HepG2 (cell line): ENCODE results near the gene CD151. TPM values are rescaled to one million over a fixed set of nuclear protein-coding genes. Genes with fewer than 3 reads are reported as not detected.
A peak's percentile ranks its signal among the peaks of the same experiment; 100 is the strongest.

Experiments
- ATAC-seq: fragments of 200-7000 bp; cut with Tn5 transposase; 3 replicates; pipeline ENCODE4 v1.9.1; 2020; ENCODE audit warnings: mild to moderate bottlenecking, moderate library complexity
- BruUV-seq: library from RNA; stranded (reverse); fragments of 400-500 nt; replicated peaks from 2 replicates; lab custom pipeline; 2021; lab: Mats Ljungman, UMichigan
- CTCF ChIA-PET: fragments of 300-600 bp; formaldehyde crosslinking; extraction: SDS; loops from one replicate; lab custom pipeline; 2021; ENCODE audit warnings: low total read pairs, inconsistent platforms, low intra/inter-chr PET ratio; lab: Yijun Ruan, JAX
- POLR2A ChIA-PET: fragments of 350-600 bp; sonication (Branson Sonifier 250); formaldehyde crosslinking; loops from one replicate; lab custom pipeline; 2020; ENCODE audit warnings: antibody characterized with exemption, inconsistent platforms; lab: Yijun Ruan, JAX
- DNase-seq: peaks from one replicate; pipeline ENCODE4 v3.0.0-alpha.2; 2015; ENCODE audit warnings: low spot score
- FAIRE-seq: peaks from 3 replicates; lab custom pipeline; 2011; peaks lifted over from hg19 to GRCh38; lab: Jason Lieb, UNC
- H2AFZ ChIP-seq: one replicate; pipeline ENCODE4 v1.6.1; 2011; ENCODE audit warnings: low read length, inconsistent platforms
- H3K27ac ChIP-seq: fragments of 300-600 bp; 3 replicates; pipeline ENCODE4 v1.8.0; 2011; ENCODE audit warnings: mixed run types, mild to moderate bottlenecking, mixed read lengths, low read length, inconsistent platforms; ENCODE audit not compliant: insufficient read depth; ENCODE audit errors: extremely low read length
- H3K27me3 ChIP-seq, 2 experiments: fragments of 200-600 bp in 1 of 2; 2 replicates in 1 of 2; 3 replicates in 1 of 2; pipeline versions ENCODE4 v1.6.0 to v1.8.0; 2011; ENCODE audit warnings: low read length in 2 of 2, mild to moderate bottlenecking in 2 of 2, moderate library complexity in 2 of 2, inconsistent platforms in 1 of 2; ENCODE audit not compliant: insufficient read depth in 2 of 2, control insufficient read depth in 1 of 2
- H3K36me3 ChIP-seq, 2 experiments: fragments of 200-600 bp in 1 of 2; replicated peaks in 1 of 2; 2 replicates in 1 of 2; 3 replicates in 1 of 2; pipeline versions ENCODE4 v1.5.1 to v1.8.0; 2011; ENCODE audit warnings: low read length in 2 of 2, inconsistent platforms in 1 of 2; ENCODE audit not compliant: insufficient read depth in 2 of 2, control insufficient read depth in 1 of 2
- H3K4me1 ChIP-seq: 2 replicates; pipeline ENCODE4 v1.5.1; 2012; ENCODE audit warnings: low read length, inconsistent platforms; ENCODE audit not compliant: insufficient read depth
- H3K4me2 ChIP-seq: 2 replicates; pipeline ENCODE4 v1.6.0; 2011; ENCODE audit warnings: low read depth, low read length, inconsistent platforms
- H3K4me3 ChIP-seq, 3 experiments: fragments of 200-600 bp in 1 of 3; sonication (generic), shearing (Covaris generic) in 1 of 3; replicated peaks in 1 of 3; 2 replicates each; pipeline ENCODE4 v1.5.1; 2011 to 2016; ENCODE audit warnings: low read length in 3 of 3, inconsistent platforms in 2 of 3, low read depth in 2 of 3, mild to moderate bottlenecking in 2 of 3, control low read depth in 1 of 3, mixed read lengths in 1 of 3; ENCODE audit not compliant: insufficient read depth in 1 of 3
- H3K79me2 ChIP-seq: one replicate; pipeline ENCODE4 v1.6.1; 2011; ENCODE audit warnings: low read length, inconsistent platforms; ENCODE audit not compliant: insufficient read depth
- H3K9ac ChIP-seq: 2 replicates; pipeline ENCODE4 v1.6.0; 2011; ENCODE audit warnings: mild to moderate bottlenecking, low read depth, low read length, inconsistent platforms; ENCODE audit not compliant: insufficient read depth
- H3K9me3 ChIP-seq: 2 replicates; pipeline ENCODE4 v1.5.1; 2012; ENCODE audit warnings: mild to moderate bottlenecking, low read length
- H4K20me1 ChIP-seq: 2 replicates; pipeline ENCODE4 v1.6.0; 2011; ENCODE audit warnings: inconsistent platforms, mild to moderate bottlenecking, low read length, moderate library complexity; ENCODE audit not compliant: insufficient read depth
- AGO1 ChIP-seq: fragments of 200-400 bp; formaldehyde crosslinking; IDR thresholded peaks from 2 replicates; pipeline ENCODE4 v1.6.1; 2017; ENCODE audit warnings: mild to moderate bottlenecking, low read depth, low read length, moderate library complexity; ENCODE audit not compliant: poor library complexity, severe bottlenecking
- CBX5 ChIP-seq: sonication (generic); formaldehyde crosslinking; IDR thresholded peaks from 2 replicates; pipeline ENCODE4 v1.4.0; 2020; ENCODE audit warnings: missing genetic modification reagents, borderline replicate concordance
- ETV5 ChIP-seq: IDR thresholded peaks from 2 replicates; pipeline ENCODE4 v1.6.1; 2018; ENCODE audit warnings: missing biosample characterization, missing genetic modification reagents, inconsistent platforms, borderline replicate concordance
- ETV6 ChIP-seq: sonication (generic); formaldehyde crosslinking; conservative IDR thresholded peaks from 2 replicates; pipeline ENCODE4 v1.4.0; 2020; ENCODE audit warnings: missing genetic modification reagents
- FOXC1 ChIP-seq: sonication (generic); formaldehyde crosslinking; IDR thresholded peaks from 2 replicates; pipeline ENCODE4 v1.8.0; 2022; ENCODE audit warnings: mild to moderate bottlenecking, missing genetic modification reagents, borderline replicate concordance
- KAT2B ChIP-seq: fragments of 150-350 bp; IDR thresholded peaks from 2 replicates; pipeline ENCODE4 v1.6.1; 2014; ENCODE audit warnings: low read depth, low read length, borderline replicate concordance
- STAG1 ChIP-seq: sonication (generic); formaldehyde crosslinking; IDR thresholded peaks from 2 replicates; pipeline ENCODE4 v1.4.0; 2020; ENCODE audit warnings: missing genetic modification reagents
- XRCC5 ChIP-seq: fragments of 200-400 bp; formaldehyde crosslinking; optimal IDR thresholded peaks from 2 replicates; pipeline ENCODE3; 2017; ENCODE audit warnings: mild to moderate bottlenecking, low read length
- ZNF263 ChIP-seq: sonication (generic); formaldehyde crosslinking; IDR thresholded peaks from 2 replicates; pipeline ENCODE4 v1.4.0; 2020; ENCODE audit warnings: missing genetic modification reagents
- ZNF746 ChIP-seq: sonication (generic); formaldehyde crosslinking; IDR thresholded peaks from 2 replicates; pipeline ENCODE4 v1.8.0; 2022; ENCODE audit warnings: mild to moderate bottlenecking, missing genetic modification reagents
- WGBS: methylation state at CpG from one replicate; pipeline ENCODE4 v1.1.6; 2017; ENCODE audit warnings: low lambda C conversion rate; 5-methylcytosine and 5-hydroxymethylcytosine counted together
- in situ Hi-C: cut with HindIII; loops from 2 replicates; pipeline ENCODE4 v1.10.0; 2017; ENCODE audit warnings: low pct_unique_long_range_greater_than_20kb; ENCODE audit not compliant: extremely low pct_ligation_motif_present
- intact Hi-C: fragments of 100-400 bp; cut with micrococcal nuclease; formaldehyde crosslinking; loops from one replicate; pipeline ENCODE4 v1.10.0; 2022; ENCODE audit not compliant: unreplicated experiment
- polyA plus RNA-seq, 8 experiments: library from polyadenylated mRNA; depleted of rRNA in 3 of 8; stranded (reverse) in 7 of 8; unstranded in 1 of 8; fragments of >200 nt; fragmentation: Illumina TruSeq in 4 of 8; extraction: Trizol in 4 of 8; gene quantifications; 2 replicates each; pipeline versions ENCODE4 v1.2.1 to v1.2.3, GENCODE V29; 2011 to 2016; ENCODE audit warnings: low read depth in 4 of 8, missing spikeins in 1 of 8, mixed read lengths in 1 of 8; ENCODE audit not compliant: insufficient read depth in 1 of 8
- total RNA-seq, 5 experiments: library from RNA; depleted of rRNA; stranded (reverse); fragments of >200 nt; fragmentation: Illumina TruSeq; extraction: Trizol; gene quantifications; 2 replicates each; pipeline ENCODE4 v1.2.3, GENCODE V29; 2016; ENCODE audit warnings: low read depth in 1 of 5
- TF ChIP-seq, protein P1 (sequence below): sonication (generic); formaldehyde crosslinking; IDR thresholded peaks from 2 replicates; pipeline ENCODE4 v1.4.0; 2020; ENCODE audit warnings: missing genetic modification reagents, mild to moderate bottlenecking, borderline replicate concordance
- TF ChIP-seq, protein P2 (sequence below): sonication (generic); formaldehyde crosslinking; IDR thresholded peaks from 2 replicates; pipeline ENCODE4 v1.5.0; 2020; ENCODE audit warnings: mild to moderate bottlenecking, missing genetic modification reagents, borderline replicate concordance
- TF ChIP-seq, protein P3 (sequence below): sonication (generic); formaldehyde crosslinking; IDR thresholded peaks from 2 replicates; pipeline ENCODE4 v1.4.0; 2020; ENCODE audit warnings: mild to moderate bottlenecking, missing genetic modification reagents
- TF ChIP-seq, protein P4 (sequence below): sonication (generic); formaldehyde crosslinking; IDR thresholded peaks from 2 replicates; pipeline ENCODE4 v1.4.0; 2020; ENCODE audit warnings: missing genetic modification reagents

The CD151 gene
- total and polyA plus RNA-seq, 2 of the 13 experiments (the other 11 are each of a cell fraction or from before 2014, with no cell fraction given), result 125 to 197 TPM

DNA sequence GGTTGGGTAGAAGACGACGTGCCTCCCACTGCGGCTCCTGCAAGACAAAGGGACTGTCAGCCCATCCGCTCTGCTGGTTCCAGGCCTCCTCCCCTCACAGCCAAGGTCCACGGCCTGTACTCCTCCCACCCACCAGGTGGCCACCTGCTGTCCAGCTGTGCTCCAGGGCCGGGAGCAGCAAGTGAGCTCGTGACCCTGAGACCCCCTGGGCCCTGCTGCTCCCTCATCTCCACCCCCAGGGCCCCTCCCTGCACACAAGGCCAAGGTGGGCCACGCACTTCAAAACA, 37.3 kb downstream of the CD151 start:
- Histone ChIP-seq H4K20me1 (no peaks in the 10 kb centered on the region), H3K27ac (no peak overlapping the region), H3K4me1 (0 out of 2 replicates have a peak, but pooled peaks cover 8% of the 10 kb centered on the region), H3K9me3 (no peaks in the 10 kb centered on the region), H3K4me2 (no peak overlapping the region), H3K79me2 (no peaks in the 10 kb centered on the region), H2AFZ (no peak overlapping the region), H3K27me3 (no peaks in the 10 kb centered on the region), H3K9ac (no peak overlapping the region), H3K36me3 (peaks cover 0 to 10% of the 10 kb centered on the region in 2 experiments; a peak in 2 of 5 replicates), H3K4me3 (no peak overlapping the region)
- intact Hi-C loops (no loop called here), in situ Hi-C loops (no loop called here)
- WGBS, result no CpG with 5 or more reads among the region's 8 CpGs
- ChIA-PET POLR2A (no interaction called here), CTCF (interaction anchor here (1.0 kb wide), 1 partner anchor 181 kb away, joined by 3 read pairs; no protein-coding TSS in a partner anchor)
- no peak for FAIRE-seq
- peak; percentile 24 for DNase-seq
- peak; percentile 73 for ATAC-seq
- no TSS peak for BruUV-seq
- no peak for TF ChIP-seq CBX5 (CRISPR knock-in tag)
- no peak for TF ChIP-seq ZNF746 (CRISPR knock-in tag)
- no peak for TF ChIP-seq FOXC1
- TF ChIP-seq ETV5 (CRISPR knock-in tag), result no peak
- TF ChIP-seq AGO1, result peak; percentile 84
- TF ChIP-seq KAT2B, result no peak
- TF ChIP-seq ETV6 (CRISPR knock-in tag), result no peak
- TF ChIP-seq, protein P1, sequence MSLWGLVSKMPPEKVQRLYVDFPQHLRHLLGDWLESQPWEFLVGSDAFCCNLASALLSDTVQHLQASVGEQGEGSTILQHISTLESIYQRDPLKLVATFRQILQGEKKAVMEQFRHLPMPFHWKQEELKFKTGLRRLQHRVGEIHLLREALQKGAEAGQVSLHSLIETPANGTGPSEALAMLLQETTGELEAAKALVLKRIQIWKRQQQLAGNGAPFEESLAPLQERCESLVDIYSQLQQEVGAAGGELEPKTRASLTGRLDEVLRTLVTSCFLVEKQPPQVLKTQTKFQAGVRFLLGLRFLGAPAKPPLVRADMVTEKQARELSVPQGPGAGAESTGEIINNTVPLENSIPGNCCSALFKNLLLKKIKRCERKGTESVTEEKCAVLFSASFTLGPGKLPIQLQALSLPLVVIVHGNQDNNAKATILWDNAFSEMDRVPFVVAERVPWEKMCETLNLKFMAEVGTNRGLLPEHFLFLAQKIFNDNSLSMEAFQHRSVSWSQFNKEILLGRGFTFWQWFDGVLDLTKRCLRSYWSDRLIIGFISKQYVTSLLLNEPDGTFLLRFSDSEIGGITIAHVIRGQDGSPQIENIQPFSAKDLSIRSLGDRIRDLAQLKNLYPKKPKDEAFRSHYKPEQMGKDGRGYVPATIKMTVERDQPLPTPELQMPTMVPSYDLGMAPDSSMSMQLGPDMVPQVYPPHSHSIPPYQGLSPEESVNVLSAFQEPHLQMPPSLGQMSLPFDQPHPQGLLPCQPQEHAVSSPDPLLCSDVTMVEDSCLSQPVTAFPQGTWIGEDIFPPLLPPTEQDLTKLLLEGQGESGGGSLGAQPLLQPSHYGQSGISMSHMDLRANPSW, result no peak
- peak; percentile 45 for TF ChIP-seq XRCC5
- TF ChIP-seq, protein P2, sequence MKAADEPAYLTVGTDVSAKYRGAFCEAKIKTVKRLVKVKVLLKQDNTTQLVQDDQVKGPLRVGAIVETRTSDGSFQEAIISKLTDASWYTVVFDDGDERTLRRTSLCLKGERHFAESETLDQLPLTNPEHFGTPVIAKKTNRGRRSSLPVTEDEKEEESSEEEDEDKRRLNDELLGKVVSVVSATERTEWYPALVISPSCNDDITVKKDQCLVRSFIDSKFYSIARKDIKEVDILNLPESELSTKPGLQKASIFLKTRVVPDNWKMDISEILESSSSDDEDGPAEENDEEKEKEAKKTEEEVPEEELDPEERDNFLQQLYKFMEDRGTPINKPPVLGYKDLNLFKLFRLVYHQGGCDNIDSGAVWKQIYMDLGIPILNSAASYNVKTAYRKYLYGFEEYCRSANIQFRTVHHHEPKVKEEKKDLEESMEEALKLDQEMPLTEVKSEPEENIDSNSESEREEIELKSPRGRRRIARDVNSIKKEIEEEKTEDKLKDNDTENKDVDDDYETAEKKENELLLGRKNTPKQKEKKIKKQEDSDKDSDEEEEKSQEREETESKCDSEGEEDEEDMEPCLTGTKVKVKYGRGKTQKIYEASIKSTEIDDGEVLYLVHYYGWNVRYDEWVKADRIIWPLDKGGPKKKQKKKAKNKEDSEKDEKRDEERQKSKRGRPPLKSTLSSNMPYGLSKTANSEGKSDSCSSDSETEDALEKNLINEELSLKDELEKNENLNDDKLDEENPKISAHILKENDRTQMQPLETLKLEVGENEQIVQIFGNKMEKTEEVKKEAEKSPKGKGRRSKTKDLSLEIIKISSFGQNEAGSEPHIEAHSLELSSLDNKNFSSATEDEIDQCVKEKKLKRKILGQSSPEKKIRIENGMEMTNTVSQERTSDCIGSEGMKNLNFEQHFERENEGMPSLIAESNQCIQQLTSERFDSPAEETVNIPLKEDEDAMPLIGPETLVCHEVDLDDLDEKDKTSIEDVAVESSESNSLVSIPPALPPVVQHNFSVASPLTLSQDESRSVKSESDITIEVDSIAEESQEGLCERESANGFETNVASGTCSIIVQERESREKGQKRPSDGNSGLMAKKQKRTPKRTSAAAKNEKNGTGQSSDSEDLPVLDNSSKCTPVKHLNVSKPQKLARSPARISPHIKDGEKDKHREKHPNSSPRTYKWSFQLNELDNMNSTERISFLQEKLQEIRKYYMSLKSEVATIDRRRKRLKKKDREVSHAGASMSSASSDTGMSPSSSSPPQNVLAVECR (CRISPR knock-in tag), result 0 out of 2 replicates have a peak, but pooled peaks have one; percentile 32
- TF ChIP-seq, protein P3, sequence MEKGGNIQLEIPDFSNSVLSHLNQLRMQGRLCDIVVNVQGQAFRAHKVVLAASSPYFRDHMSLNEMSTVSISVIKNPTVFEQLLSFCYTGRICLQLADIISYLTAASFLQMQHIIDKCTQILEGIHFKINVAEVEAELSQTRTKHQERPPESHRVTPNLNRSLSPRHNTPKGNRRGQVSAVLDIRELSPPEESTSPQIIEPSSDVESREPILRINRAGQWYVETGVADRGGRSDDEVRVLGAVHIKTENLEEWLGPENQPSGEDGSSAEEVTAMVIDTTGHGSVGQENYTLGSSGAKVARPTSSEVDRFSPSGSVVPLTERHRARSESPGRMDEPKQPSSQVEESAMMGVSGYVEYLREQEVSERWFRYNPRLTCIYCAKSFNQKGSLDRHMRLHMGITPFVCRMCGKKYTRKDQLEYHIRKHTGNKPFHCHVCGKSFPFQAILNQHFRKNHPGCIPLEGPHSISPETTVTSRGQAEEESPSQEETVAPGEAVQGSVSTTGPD (CRISPR knock-in tag), result no peak
- TF ChIP-seq, protein P4, sequence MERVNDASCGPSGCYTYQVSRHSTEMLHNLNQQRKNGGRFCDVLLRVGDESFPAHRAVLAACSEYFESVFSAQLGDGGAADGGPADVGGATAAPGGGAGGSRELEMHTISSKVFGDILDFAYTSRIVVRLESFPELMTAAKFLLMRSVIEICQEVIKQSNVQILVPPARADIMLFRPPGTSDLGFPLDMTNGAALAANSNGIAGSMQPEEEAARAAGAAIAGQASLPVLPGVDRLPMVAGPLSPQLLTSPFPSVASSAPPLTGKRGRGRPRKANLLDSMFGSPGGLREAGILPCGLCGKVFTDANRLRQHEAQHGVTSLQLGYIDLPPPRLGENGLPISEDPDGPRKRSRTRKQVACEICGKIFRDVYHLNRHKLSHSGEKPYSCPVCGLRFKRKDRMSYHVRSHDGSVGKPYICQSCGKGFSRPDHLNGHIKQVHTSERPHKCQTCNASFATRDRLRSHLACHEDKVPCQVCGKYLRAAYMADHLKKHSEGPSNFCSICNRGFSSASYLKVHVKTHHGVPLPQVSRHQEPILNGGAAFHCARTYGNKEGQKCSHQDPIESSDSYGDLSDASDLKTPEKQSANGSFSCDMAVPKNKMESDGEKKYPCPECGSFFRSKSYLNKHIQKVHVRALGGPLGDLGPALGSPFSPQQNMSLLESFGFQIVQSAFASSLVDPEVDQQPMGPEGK (CRISPR knock-in tag), result 0 out of 2 replicates have a peak, but pooled peaks have one; percentile 27
- TF ChIP-seq STAG1 (CRISPR knock-in tag), result peak; percentile 66
- peak; percentile 81 for TF ChIP-seq ZNF263 (CRISPR knock-in tag)
